Measurements from ENCODE around the gene ADGRF3. TPM values are rescaled to one million over a fixed set of nuclear protein-coding genes. Genes with fewer than 3 reads are reported as not detected.

Gene ADGRF3
- total RNA-seq, 1 experiment from 2014 or later = 0.09 TPM

DNA sequence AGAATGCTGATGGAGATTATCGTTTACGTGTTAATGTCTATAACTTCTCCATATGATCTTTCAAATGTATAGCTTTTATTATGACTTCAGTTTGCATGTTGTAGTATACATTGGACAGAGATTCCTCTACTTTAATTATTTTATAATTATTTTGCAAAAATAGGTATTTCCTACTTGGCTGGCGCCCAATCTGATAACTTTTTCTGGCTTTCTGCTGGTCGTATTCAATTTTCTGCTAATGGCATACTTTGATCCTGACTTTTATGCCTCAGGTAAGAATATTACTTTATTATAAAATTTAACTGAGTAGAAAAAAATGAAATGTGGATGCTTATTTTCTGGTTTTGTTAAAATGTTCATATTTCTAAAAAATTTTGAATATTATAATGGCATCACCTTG lies 18.1 kb upstream of the ADGRF3 start:
- Histone ChIP-seq H2AFZ (ENCODE audit: low read length) (no peak overlapping the region), H3K18ac (ENCODE audit: insufficient read length, low read depth, low read length) (no peak overlapping the region), H4K91ac (ENCODE audit: insufficient read length, low read depth, low read length) (no peak overlapping the region), H3K56ac (ENCODE audit: insufficient read length, low read depth, low read length) (no peak overlapping the region), H3K4me1 (ENCODE audit: insufficient read depth, low read length) (no peaks in the 10 kb centered on the region), H2BK5ac (ENCODE audit: insufficient read length, low read length) (no peak overlapping the region), H4K5ac (ENCODE audit: insufficient read length, low read depth, low read length) (no peak overlapping the region), H3K14ac (ENCODE audit: insufficient read depth, low read length) (no peak overlapping the region), H2BK12ac (ENCODE audit: insufficient read length, low read depth, low read length) (no peak overlapping the region), H4K8ac (replicated peaks; ENCODE audit: insufficient read length, low read depth, low read length) (no peak overlapping the region), H2BK120ac (ENCODE audit: low read depth, low read length, poor library complexity, severe bottlenecking) (no peak overlapping the region), H2BK15ac (ENCODE audit: low read depth, low read length) (no peak overlapping the region), H3K9me3 (ENCODE audit: control insufficient read depth, low read depth, low read length) (no peaks in the 10 kb centered on the region), H3K27ac (ENCODE audit: insufficient read length, low read depth, low read length) (no peak overlapping the region), H3K79me1 (ENCODE audit: insufficient read depth, low read depth, low read length, poor library complexity, severe bottlenecking) (peaks cover 10% of the 10 kb centered on the region), H3K79me2 (ENCODE audit: insufficient read depth, low read length) (peaks cover 11% of the 10 kb centered on the region; the same call in 1 of the 2 replicates), H4K20me1 (ENCODE audit: control insufficient read depth, insufficient read depth, insufficient read length) (no peaks in the 10 kb centered on the region), H3K23ac (ENCODE audit: insufficient read length, low read depth, low read length) (no peak overlapping the region), H3K27me3 (ENCODE audit: insufficient read depth, low read length) (no peaks in the 10 kb centered on the region), H2AK5ac (ENCODE audit: insufficient read length, low read length) (no peak overlapping the region), H3K4me2 (ENCODE audit: insufficient read depth, insufficient read length, low read length) (no peak overlapping the region), H3K4ac (ENCODE audit: low read depth, low read length) (no peak overlapping the region), H3K9ac (ENCODE audit: extremely low read depth, insufficient read length, low read length) (no peak overlapping the region), H3K23me2 (ENCODE audit: insufficient read length, low read depth, low read length, poor library complexity, severe bottlenecking) (no peaks in the 10 kb centered on the region), H3T11ph (ENCODE audit: low read length) (no peak overlapping the region), H2BK20ac (ENCODE audit: low read depth, low read length, poor library complexity, severe bottlenecking) (no peak overlapping the region)
- H3K4me3 Mint-ChIP-seq = no peak overlapping the region
- H3K9me3 Mint-ChIP-seq = peaks cover 0 to 5% of the 10 kb centered on the region in 2 experiments; a peak in 2 of 5 replicates
- no peaks in the 10 kb centered on the region for H3K27me3 Mint-ChIP-seq (ENCODE audit: low read depth)
- TF ChIP-seq, protein P1, sequence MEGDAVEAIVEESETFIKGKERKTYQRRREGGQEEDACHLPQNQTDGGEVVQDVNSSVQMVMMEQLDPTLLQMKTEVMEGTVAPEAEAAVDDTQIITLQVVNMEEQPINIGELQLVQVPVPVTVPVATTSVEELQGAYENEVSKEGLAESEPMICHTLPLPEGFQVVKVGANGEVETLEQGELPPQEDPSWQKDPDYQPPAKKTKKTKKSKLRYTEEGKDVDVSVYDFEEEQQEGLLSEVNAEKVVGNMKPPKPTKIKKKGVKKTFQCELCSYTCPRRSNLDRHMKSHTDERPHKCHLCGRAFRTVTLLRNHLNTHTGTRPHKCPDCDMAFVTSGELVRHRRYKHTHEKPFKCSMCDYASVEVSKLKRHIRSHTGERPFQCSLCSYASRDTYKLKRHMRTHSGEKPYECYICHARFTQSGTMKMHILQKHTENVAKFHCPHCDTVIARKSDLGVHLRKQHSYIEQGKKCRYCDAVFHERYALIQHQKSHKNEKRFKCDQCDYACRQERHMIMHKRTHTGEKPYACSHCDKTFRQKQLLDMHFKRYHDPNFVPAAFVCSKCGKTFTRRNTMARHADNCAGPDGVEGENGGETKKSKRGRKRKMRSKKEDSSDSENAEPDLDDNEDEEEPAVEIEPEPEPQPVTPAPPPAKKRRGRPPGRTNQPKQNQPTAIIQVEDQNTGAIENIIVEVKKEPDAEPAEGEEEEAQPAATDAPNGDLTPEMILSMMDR (conservative IDR thresholded peaks at IDR 0.05) = no peak
- H3K27ac Mint-ChIP-seq = no peak overlapping the region
- no CpG with 5 or more reads among the region's 4 CpGs for WGBS (ENCODE audit: extremely low coverage, insufficient read length, low lambda C conversion rate)
- peaks cover 0 to 1% of the 10 kb centered on the region in 2 experiments; a peak in 1 of 4 replicates for H3K4me1 Mint-ChIP-seq
- no peak for DNase-seq
- H3K36me3 Mint-ChIP-seq (ENCODE audit: insufficient read depth in 1 of 3, low read depth in 3 of 3) = peaks cover 17 to 24% (median 23%) of the 10 kb centered on the region in 3 experiments

All from H9 (cell line).